H1 (cell line): ENCODE data around the gene REPS2. TPM values are rescaled to one million over a fixed set of nuclear protein-coding genes. Genes with fewer than 3 reads are reported as not detected.

Source experiments
- CTCF ChIA-PET: fragments of 300-600 bp; sonication (Branson Sonifier 250); formaldehyde crosslinking; loops from one replicate; lab custom pipeline; 2021; ENCODE audit not compliant: partially characterized antibody; lab: Charles Lee
- POLR2A ChIA-PET: fragments of 300-600 bp; sonication (Branson Sonifier 250); formaldehyde crosslinking; loops from one replicate; lab custom pipeline; 2021; ENCODE audit warnings: inconsistent platforms; ENCODE audit not compliant: partially characterized antibody; lab: Charles Lee
- DNase-seq, 2 experiments: peaks; one replicate each; pipeline versions ENCODE4 v3.0.0 to v3.0.0-alpha.2; 2010 to 2022; ENCODE audit warnings: low spot score in 2 of 2, low read depth in 1 of 2, mixed read lengths in 1 of 2
- FAIRE-seq: peaks from 2 replicates; lab custom pipeline; 2011; peaks lifted over from hg19 to GRCh38; lab: Jason Lieb, UNC
- H2AFZ ChIP-seq: 2 replicates; pipeline ENCODE4 v1.8.1; 2012; ENCODE audit warnings: low read length, inconsistent platforms
- H2AK5ac ChIP-seq: 2 replicates; pipeline ENCODE4 v1.6.1; 2013; ENCODE audit warnings: low read depth, low read length
- H2BK120ac ChIP-seq: replicated peaks from 2 replicates; pipeline ENCODE3; 2013; ENCODE audit warnings: low read depth, low read length, inconsistent platforms
- H2BK12ac ChIP-seq: 2 replicates; pipeline ENCODE4 v1.6.1; 2013; ENCODE audit warnings: low read depth, low read length
- H2BK15ac ChIP-seq: 2 replicates; pipeline ENCODE4 v1.6.1; 2013; ENCODE audit warnings: low read length
- H2BK20ac ChIP-seq: 2 replicates; pipeline ENCODE4 v1.6.1; 2013; ENCODE audit warnings: low read length
- H2BK5ac ChIP-seq: 2 replicates; pipeline ENCODE4 v1.6.1; 2013; ENCODE audit warnings: low read depth, low read length
- H3K14ac ChIP-seq: 2 replicates; pipeline ENCODE4 v1.6.1; 2013; ENCODE audit warnings: inconsistent platforms; ENCODE audit not compliant: insufficient read length
- H3K18ac ChIP-seq: 2 replicates; pipeline ENCODE4 v1.6.1; 2013; ENCODE audit warnings: low read length; ENCODE audit errors: extremely low read depth
- H3K23ac ChIP-seq: 2 replicates; pipeline ENCODE4 v1.6.1; 2013; ENCODE audit warnings: inconsistent platforms; ENCODE audit not compliant: insufficient read length
- H3K23me2 ChIP-seq: 2 replicates; pipeline ENCODE4 v1.6.1; 2013; ENCODE audit warnings: low read depth, low read length
- H3K27ac ChIP-seq: 2 replicates; pipeline ENCODE4 v1.6.1; 2011; ENCODE audit warnings: low read depth, low read length, inconsistent platforms
- H3K27me3 ChIP-seq, 4 experiments: replicated peaks in 1 of 4; 1 replicate in 1 of 4; 2 replicates in 3 of 4; pipeline versions ENCODE4 v1.6.1 to v1.8.1; 2011 to 2013; ENCODE audit warnings: low read length in 3 of 4, mild to moderate bottlenecking in 3 of 4, inconsistent platforms in 2 of 4, mixed read lengths in 2 of 4, moderate library complexity in 1 of 4; ENCODE audit not compliant: control insufficient read depth in 3 of 4, insufficient read depth in 3 of 4; ENCODE audit errors: extremely low read depth in 1 of 4
- H3K36me3 ChIP-seq, 4 experiments: 2 replicates each; pipeline versions ENCODE4 v1.6.1 to v1.8.1; 2011 to 2013; ENCODE audit warnings: mild to moderate bottlenecking in 4 of 4, low read length in 3 of 4, moderate library complexity in 2 of 4, control low read depth in 1 of 4, inconsistent platforms in 1 of 4; ENCODE audit not compliant: insufficient read depth in 4 of 4, control insufficient read depth in 2 of 4
- H3K4ac ChIP-seq: replicated peaks from 2 replicates; pipeline ENCODE3; 2013; ENCODE audit warnings: low read length, low read depth, mixed read lengths, inconsistent platforms; ENCODE audit not compliant: insufficient read length
- H3K4me1 ChIP-seq, 4 experiments: replicated peaks in 1 of 4; 1 replicate in 1 of 4; 2 replicates in 3 of 4; pipeline versions ENCODE4 v1.6.1 to v1.8.1; 2011 to 2013; ENCODE audit warnings: low read length in 3 of 4, inconsistent platforms in 2 of 4, mixed read lengths in 1 of 4; ENCODE audit not compliant: insufficient read depth in 4 of 4, control insufficient read depth in 3 of 4
- H3K4me2 ChIP-seq, 2 experiments: 2 replicates each; pipeline versions ENCODE4 v1.6.1 to v1.8.1; 2011 to 2013; ENCODE audit warnings: low read depth in 2 of 2, low read length in 2 of 2, control low read depth in 1 of 2, inconsistent platforms in 1 of 2, mild to moderate bottlenecking in 1 of 2; ENCODE audit not compliant: insufficient read depth in 1 of 2
- H3K4me3 ChIP-seq, 4 experiments: fragments of 200-600, 300-600 bp in 1 of 4; sonication (generic), shearing (Covaris generic), sonication (Bioruptor Twin) in 1 of 4; 2 replicates each; pipeline versions ENCODE4 v1.5.1 to v1.8.1; 2011 to 2016; ENCODE audit warnings: low read length in 4 of 4, low read depth in 3 of 4, control low read depth in 2 of 4, inconsistent platforms in 2 of 4, mild to moderate bottlenecking in 2 of 4, mixed read lengths in 1 of 4, moderate library complexity in 1 of 4; ENCODE audit not compliant: insufficient read depth in 2 of 4; ENCODE audit errors: extremely low read depth in 1 of 4
- H3K56ac ChIP-seq: replicated peaks from 2 replicates; pipeline ENCODE3; 2013; ENCODE audit warnings: low read depth, mild to moderate bottlenecking, mixed read lengths, low read length, inconsistent platforms; ENCODE audit not compliant: insufficient read length
- H3K79me1 ChIP-seq: 2 replicates; pipeline ENCODE4 v1.6.1; 2013; ENCODE audit warnings: low read depth, low read length, control low read depth
- H3K79me2 ChIP-seq, 2 experiments: 2 replicates each; pipeline versions ENCODE4 v1.6.1 to v1.8.1; 2012 to 2013; ENCODE audit warnings: low read length in 2 of 2, mild to moderate bottlenecking in 2 of 2, inconsistent platforms in 1 of 2; ENCODE audit not compliant: insufficient read depth in 2 of 2, control insufficient read depth in 1 of 2
- H3K9ac ChIP-seq, 4 experiments: replicated peaks in 1 of 4; 1 replicate in 1 of 4; 2 replicates in 3 of 4; pipeline versions ENCODE4 v1.6.1 to v1.8.1; 2011 to 2013; ENCODE audit warnings: low read depth in 3 of 4, low read length in 3 of 4, control low read depth in 2 of 4, mild to moderate bottlenecking in 2 of 4, moderate library complexity in 2 of 4, inconsistent platforms in 1 of 4; ENCODE audit errors: extremely low read depth in 1 of 4
- H3K9me3 ChIP-seq, 2 experiments: 2 replicates each; pipeline versions ENCODE4 v1.6.1 to v1.8.1; 2012 to 2013; ENCODE audit warnings: mild to moderate bottlenecking in 2 of 2, moderate library complexity in 2 of 2, control low read depth in 1 of 2, inconsistent platforms in 1 of 2, low read depth in 1 of 2, low read length in 1 of 2, mixed read lengths in 1 of 2; ENCODE audit not compliant: insufficient read depth in 2 of 2
- H4K20me1 ChIP-seq, 2 experiments: replicated peaks in 1 of 2; 2 replicates each; pipeline versions ENCODE3 to v1.8.1; 2011 to 2013; ENCODE audit warnings: inconsistent platforms in 2 of 2, low read length in 2 of 2, mild to moderate bottlenecking in 1 of 2; ENCODE audit not compliant: insufficient read depth in 2 of 2, control insufficient read depth in 1 of 2
- H4K5ac ChIP-seq: 2 replicates; pipeline ENCODE4 v1.6.1; 2013; ENCODE audit warnings: low read length, low read depth, mixed read lengths, inconsistent platforms; ENCODE audit not compliant: insufficient read length
- H4K8ac ChIP-seq: 2 replicates; pipeline ENCODE4 v1.8.0; 2013; ENCODE audit warnings: mild to moderate bottlenecking, moderate library complexity, low read length, inconsistent platforms; ENCODE audit not compliant: insufficient read depth; ENCODE audit errors: extremely low read depth
- H4K91ac ChIP-seq: replicated peaks from 2 replicates; pipeline ENCODE3; 2013; ENCODE audit warnings: low read length, mixed read lengths, inconsistent platforms; ENCODE audit not compliant: insufficient read length
- ASH2L ChIP-seq: fragments of 200-600, 300-600 bp; sonication (generic); IDR thresholded peaks from one replicate; pipeline ENCODE4 v1.7.1; 2017; ENCODE audit warnings: low read length
- CBX5 ChIP-seq: fragments of 300-800, 300-1000 bp; sonication (generic); IDR thresholded peaks from 2 replicates; pipeline ENCODE4 v1.7.1; 2016; ENCODE audit warnings: antibody characterized with exemption, low read length, low read depth
- CHD2 ChIP-seq: IDR thresholded peaks from 2 replicates; pipeline ENCODE4 v1.6.1; 2012; ENCODE audit warnings: low read length, improper control_type of control experiment
- EGR1 ChIP-seq: IDR thresholded peaks from 2 replicates; pipeline ENCODE4 v1.6.1; 2011; ENCODE audit warnings: low read depth, low read length, borderline replicate concordance
- PHF8 ChIP-seq: fragments of 200-600 bp; sonication (generic); conservative IDR thresholded peaks from 2 replicates; pipeline ENCODE4 v1.7.1; 2012; ENCODE audit warnings: low read depth, mild to moderate bottlenecking, inconsistent platforms, low read length, moderate library complexity
- POLR2A ChIP-seq, 2 experiments: IDR thresholded peaks; 1 replicate in 1 of 2; 2 replicates in 1 of 2; pipeline ENCODE4 v1.6.1; 2011; ENCODE audit warnings: low read depth in 2 of 2, low read length in 2 of 2, mild to moderate bottlenecking in 2 of 2; ENCODE audit errors: control extremely low read depth in 1 of 2
- SAP30 ChIP-seq: fragments of 300-600 bp; sonication (generic); IDR thresholded peaks from 2 replicates; pipeline ENCODE4 v1.7.1; 2012; ENCODE audit warnings: low read length, moderate library complexity, mild to moderate bottlenecking, inconsistent platforms; ENCODE audit not compliant: insufficient read depth, insufficient replicate concordance
- SIN3A ChIP-seq, 2 experiments: IDR thresholded peaks in 1 of 2; conservative IDR thresholded peaks in 1 of 2; 2 replicates each; pipeline ENCODE4 v1.6.1; 2011 to 2012; ENCODE audit warnings: low read length in 2 of 2, improper control_type of control experiment in 1 of 2, low read depth in 1 of 2, mild to moderate bottlenecking in 1 of 2
- SIX5 ChIP-seq: IDR thresholded peaks from 2 replicates; pipeline ENCODE4 v1.6.1; 2011; ENCODE audit warnings: mild to moderate bottlenecking, low read depth, low read length
- TAF1 ChIP-seq: IDR thresholded peaks from 2 replicates; pipeline ENCODE4 v1.6.1; 2011; ENCODE audit warnings: mild to moderate bottlenecking, low read depth, low read length
- TAF7 ChIP-seq: optimal IDR thresholded peaks from 2 replicates; pipeline ENCODE3; 2011; ENCODE audit warnings: low read depth, mild to moderate bottlenecking, inconsistent platforms, low read length, moderate library complexity, borderline replicate concordance
- WGBS, 2 experiments: shearing (Covaris generic) in 1 of 2; methylation state at CpG; one replicate each; pipeline versions ENCODE4 v1.1.6 to v1.1.7; 2013 to 2015; ENCODE audit warnings: low lambda C conversion rate in 2 of 2, mixed read lengths in 2 of 2, inconsistent platforms in 1 of 2, low coverage in 1 of 2, missing lambda C conversion rate in 1 of 2; ENCODE audit not compliant: insufficient replicate concordance in 2 of 2, insufficient coverage in 1 of 2, insufficient read length in 1 of 2; ENCODE audit errors: extremely low coverage in 1 of 2, missing lambda C conversion rate in 1 of 2; 5-methylcytosine and 5-hydroxymethylcytosine counted together
- polyA plus RNA-seq, 7 experiments: library from polyadenylated mRNA; depleted of rRNA in 3 of 7; stranded (reverse) in 5 of 7; unstranded in 2 of 7; fragments of >200 nt in 5 of 7; fragments of 200-250 nt in 2 of 7; gene quantifications; 1 replicate in 5 of 7; 2 replicates in 1 of 7; 4 replicates in 1 of 7; pipeline versions ENCODE4 v1.2.1 to v1.2.3, GENCODE V29; 2011 to 2013; ENCODE audit warnings: missing spikeins in 2 of 7, mixed read lengths in 2 of 7
- total RNA-seq: library from RNA; stranded (reverse); fragmentation: NEBNext Ultra II Directional; extraction: Animal tissue kit (Norgen Biotek cat#: 25700); gene quantifications from 2 replicates; pipeline ENCODE4 v1.2.1, GENCODE V29; 2021
- TF ChIP-seq, protein P1 (sequence below): IDR thresholded peaks from 2 replicates; pipeline ENCODE4 v1.6.1; 2012; ENCODE audit warnings: low read length, inconsistent platforms

The REPS2 gene
- total and polyA plus RNA-seq, 2 of the 8 experiments (the other 6 are each of a cell fraction or from before 2014, with no cell fraction given) = 0.79 to 4.3 TPM

- Histone ChIP-seq H3K4me2 (no peak overlapping the region), H3K4me1 (no peaks in the 10 kb centered on the region), H2AK5ac (no peak overlapping the region), H3K23me2 (no peaks in the 10 kb centered on the region; the same call in 1 of the 2 replicates), H3K27ac (no peak overlapping the region), H3K14ac (no peak overlapping the region), H2AFZ (no peak overlapping the region), H3K4me3 (no peak overlapping the region), H2BK20ac (no peak overlapping the region), H3K36me3 (no peaks in the 10 kb centered on the region), H2BK12ac (no peak overlapping the region), H4K20me1 (no peaks in the 10 kb centered on the region), H3K18ac (no peak overlapping the region), H4K91ac (no peak overlapping the region), H4K5ac (no peak overlapping the region), H3K56ac (no peak overlapping the region), H4K8ac (no peak overlapping the region), H3K23ac (no peak overlapping the region), H2BK5ac (no peak overlapping the region), H3K9me3 (no peaks in the 10 kb centered on the region), H3K79me1 (no peaks in the 10 kb centered on the region), H2BK120ac (no peak overlapping the region), H2BK15ac (no peak overlapping the region), H3K4ac (no peak overlapping the region), H3K27me3 (no peaks in the 10 kb centered on the region), H3K9ac (no peak overlapping the region), H3K79me2 (no peaks in the 10 kb centered on the region)
- ChIA-PET POLR2A (no interaction called here), CTCF (interaction anchor here (0.8 to 2.6 kb wide), 5 partner anchors 7 to 157 kb away, joined by 3 to 15 read pairs (median 5); no protein-coding TSS in a partner anchor)
- DNase-seq (no peak), FAIRE-seq (no peak)
- WGBS, 2 experiments = 79% methylated on average over 7 of the region's 7 CpGs; no CpG with 5 or more reads in 1 of the 2 experiments
- TF ChIP-seq ASH2L = no peak
- no peak for TF ChIP-seq SIN3A (conservative IDR thresholded peaks at IDR 0.05 in 1 of 2, IDR thresholded peaks at IDR 0.05 in 1 of 2; ENCODE audit: low read depth in 1 of 2, low read length in 2 of 2)
- TF ChIP-seq SIX5 = no peak
- no peak for TF ChIP-seq PHF8
- no peak for TF ChIP-seq CBX5
- no peak for TF ChIP-seq EGR1
- TF ChIP-seq SAP30 = no peak
- TF ChIP-seq CHD2 = no peak
- TF ChIP-seq TAF7 = no peak
- TF ChIP-seq, protein P1, sequence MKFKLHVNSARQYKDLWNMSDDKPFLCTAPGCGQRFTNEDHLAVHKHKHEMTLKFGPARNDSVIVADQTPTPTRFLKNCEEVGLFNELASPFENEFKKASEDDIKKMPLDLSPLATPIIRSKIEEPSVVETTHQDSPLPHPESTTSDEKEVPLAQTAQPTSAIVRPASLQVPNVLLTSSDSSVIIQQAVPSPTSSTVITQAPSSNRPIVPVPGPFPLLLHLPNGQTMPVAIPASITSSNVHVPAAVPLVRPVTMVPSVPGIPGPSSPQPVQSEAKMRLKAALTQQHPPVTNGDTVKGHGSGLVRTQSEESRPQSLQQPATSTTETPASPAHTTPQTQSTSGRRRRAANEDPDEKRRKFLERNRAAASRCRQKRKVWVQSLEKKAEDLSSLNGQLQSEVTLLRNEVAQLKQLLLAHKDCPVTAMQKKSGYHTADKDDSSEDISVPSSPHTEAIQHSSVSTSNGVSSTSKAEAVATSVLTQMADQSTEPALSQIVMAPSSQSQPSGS = no peak
- no peak for TF ChIP-seq POLR2A (IDR thresholded peaks at IDR 0.05; ENCODE audit: control extremely low read depth in 1 of 2, low read depth in 2 of 2, low read length in 2 of 2)
- TF ChIP-seq TAF1 = no peak
These were observed 92.3 kb downstream of the REPS2 start for GRCh38 chrX:17038681-17039161.
